Measurements from ENCODE around the gene SLC25A22.

DNA sequence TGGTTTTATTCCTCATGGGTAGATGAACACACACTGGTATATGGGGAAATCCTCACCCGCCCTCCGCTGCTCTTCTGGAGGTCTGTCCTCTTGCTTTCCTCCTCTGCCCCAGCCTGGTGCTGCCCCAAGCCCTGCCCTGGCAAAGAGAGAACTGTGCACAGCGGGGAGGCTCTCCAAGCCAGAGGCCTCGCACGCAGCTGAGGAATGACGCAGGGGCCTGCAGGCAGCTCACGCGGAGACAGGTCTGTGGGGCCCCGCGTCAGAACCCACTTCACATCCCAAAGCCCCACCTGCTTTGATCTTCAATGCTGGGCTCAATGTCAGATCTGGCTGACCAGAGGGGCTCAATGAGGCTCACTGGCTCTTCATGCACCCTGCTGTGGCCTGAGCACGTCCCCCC lies 30.8 kb downstream of the SLC25A22 start:
- TF ChIP-seq, protein P1, sequence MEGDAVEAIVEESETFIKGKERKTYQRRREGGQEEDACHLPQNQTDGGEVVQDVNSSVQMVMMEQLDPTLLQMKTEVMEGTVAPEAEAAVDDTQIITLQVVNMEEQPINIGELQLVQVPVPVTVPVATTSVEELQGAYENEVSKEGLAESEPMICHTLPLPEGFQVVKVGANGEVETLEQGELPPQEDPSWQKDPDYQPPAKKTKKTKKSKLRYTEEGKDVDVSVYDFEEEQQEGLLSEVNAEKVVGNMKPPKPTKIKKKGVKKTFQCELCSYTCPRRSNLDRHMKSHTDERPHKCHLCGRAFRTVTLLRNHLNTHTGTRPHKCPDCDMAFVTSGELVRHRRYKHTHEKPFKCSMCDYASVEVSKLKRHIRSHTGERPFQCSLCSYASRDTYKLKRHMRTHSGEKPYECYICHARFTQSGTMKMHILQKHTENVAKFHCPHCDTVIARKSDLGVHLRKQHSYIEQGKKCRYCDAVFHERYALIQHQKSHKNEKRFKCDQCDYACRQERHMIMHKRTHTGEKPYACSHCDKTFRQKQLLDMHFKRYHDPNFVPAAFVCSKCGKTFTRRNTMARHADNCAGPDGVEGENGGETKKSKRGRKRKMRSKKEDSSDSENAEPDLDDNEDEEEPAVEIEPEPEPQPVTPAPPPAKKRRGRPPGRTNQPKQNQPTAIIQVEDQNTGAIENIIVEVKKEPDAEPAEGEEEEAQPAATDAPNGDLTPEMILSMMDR (IDR thresholded peaks at IDR 0.05) = no peak
- no peak for TF ChIP-seq POLR2A (IDR thresholded peaks at IDR 0.05)
